ENCODE results near the gene PPP4R2. TPM values are rescaled to one million over a fixed set of nuclear protein-coding genes. Genes with fewer than 3 reads are reported as not detected.

Gene PPP4R2
- total and polyA plus RNA-seq, 12 donors = 14.2 to 90.1 (median 56.1) TPM

DNA sequence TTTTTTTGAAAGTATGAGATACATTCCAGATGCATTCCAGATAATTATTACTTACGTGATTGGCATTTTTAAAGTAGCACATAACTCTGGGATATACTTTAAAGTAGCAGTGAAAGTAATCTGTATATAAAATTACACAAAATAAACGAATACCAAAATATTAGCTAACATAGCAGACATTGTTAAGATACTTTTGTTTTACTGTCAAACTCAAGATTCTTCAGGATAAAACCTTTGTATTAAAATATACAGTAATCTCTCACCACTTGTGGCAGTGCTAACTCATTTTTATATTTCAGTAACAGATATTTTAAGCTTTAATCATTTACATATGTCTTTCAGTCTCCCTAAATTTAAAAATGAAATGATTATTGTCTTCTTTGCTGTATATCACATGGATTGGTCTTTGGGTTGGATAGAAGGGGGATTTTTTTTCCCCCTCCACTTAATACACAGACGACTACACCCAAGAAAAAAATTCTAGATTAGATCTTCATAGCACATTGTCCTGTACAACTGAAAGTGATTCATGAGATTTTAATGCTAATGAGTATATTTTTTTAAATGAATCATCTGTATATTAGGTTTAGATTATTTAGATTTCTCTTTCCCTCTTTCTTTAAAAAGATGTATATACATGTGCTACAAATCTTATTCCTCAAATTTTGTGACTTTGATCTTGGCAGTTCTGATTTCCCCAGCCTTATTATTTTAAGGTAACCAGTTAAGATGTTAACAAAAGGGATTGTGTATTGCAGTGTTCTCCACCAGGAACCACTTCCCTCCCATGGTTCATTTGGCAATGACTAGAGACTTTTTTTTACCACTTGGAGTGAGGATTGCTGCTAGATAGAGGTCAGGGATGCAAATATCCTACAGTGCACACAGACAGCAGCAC lies 40.3 kb downstream of the PPP4R2 start:
- peaks cover 10 to 46% of the 10 kb centered on the region in 2 donors for H3K4me1 ChIP-seq (replicated peaks in 1 of 2)
- TF ChIP-seq, protein P1, sequence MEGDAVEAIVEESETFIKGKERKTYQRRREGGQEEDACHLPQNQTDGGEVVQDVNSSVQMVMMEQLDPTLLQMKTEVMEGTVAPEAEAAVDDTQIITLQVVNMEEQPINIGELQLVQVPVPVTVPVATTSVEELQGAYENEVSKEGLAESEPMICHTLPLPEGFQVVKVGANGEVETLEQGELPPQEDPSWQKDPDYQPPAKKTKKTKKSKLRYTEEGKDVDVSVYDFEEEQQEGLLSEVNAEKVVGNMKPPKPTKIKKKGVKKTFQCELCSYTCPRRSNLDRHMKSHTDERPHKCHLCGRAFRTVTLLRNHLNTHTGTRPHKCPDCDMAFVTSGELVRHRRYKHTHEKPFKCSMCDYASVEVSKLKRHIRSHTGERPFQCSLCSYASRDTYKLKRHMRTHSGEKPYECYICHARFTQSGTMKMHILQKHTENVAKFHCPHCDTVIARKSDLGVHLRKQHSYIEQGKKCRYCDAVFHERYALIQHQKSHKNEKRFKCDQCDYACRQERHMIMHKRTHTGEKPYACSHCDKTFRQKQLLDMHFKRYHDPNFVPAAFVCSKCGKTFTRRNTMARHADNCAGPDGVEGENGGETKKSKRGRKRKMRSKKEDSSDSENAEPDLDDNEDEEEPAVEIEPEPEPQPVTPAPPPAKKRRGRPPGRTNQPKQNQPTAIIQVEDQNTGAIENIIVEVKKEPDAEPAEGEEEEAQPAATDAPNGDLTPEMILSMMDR (IDR thresholded peaks at IDR 0.05) = no peak
- TF ChIP-seq POLR2A (IDR thresholded peaks at IDR 0.05) = no peak
- no peaks in the 10 kb centered on the region for H3K9me3 ChIP-seq (replicated peaks in 1 of 3)
- intact Hi-C loops (cut with DNase I) = no loop called here
- 59 to 66% (median 63%) methylated on average over 3 of the region's 3 CpGs for WGBS, 4 donors
- H3K36me3 ChIP-seq (replicated peaks in 1 of 2) = no peaks in the 10 kb centered on the region
- no peak overlapping the region for H3K4me3 ChIP-seq
- DNase-seq = no peak
- H3K27me3 ChIP-seq = no peaks in the 10 kb centered on the region
- H3K27ac ChIP-seq = no peak overlapping the region

DNA sequence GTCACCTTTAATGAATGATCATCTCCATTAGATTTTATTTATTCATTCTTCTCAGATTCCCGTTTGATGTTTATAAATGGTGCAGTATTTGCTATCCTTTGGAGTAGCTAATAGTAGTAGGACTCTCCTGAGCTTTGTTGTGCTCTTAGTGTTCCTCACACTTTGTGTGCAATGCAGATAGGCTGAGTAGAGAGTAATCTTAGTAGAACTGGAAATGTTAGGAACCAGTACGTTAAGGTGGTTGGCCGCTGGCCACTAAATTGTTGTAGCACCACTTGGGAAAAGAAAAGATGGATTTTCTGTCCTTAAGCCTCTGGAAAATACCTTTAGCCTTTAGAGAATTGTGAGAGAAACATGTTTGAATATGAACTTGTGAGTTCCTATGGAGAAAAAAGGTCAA lies 44.9 kb downstream of the PPP4R2 start:
- Histone ChIP-seq H3K27ac (peak overlapping the region in 2 of 5 donors; percentile 19 to 42), H3K9me3 (replicated peaks in 1 of 3) (no peaks in the 10 kb centered on the region), H3K4me3 (no peak overlapping the region), H3K36me3 (replicated peaks in 1 of 2) (no peaks in the 10 kb centered on the region), H3K4me1 (replicated peaks in 1 of 2) (peaks cover 11 to 73% of the 10 kb centered on the region in 2 donors), H3K27me3 (no peaks in the 10 kb centered on the region)
- TF ChIP-seq POLR2A (IDR thresholded peaks at IDR 0.05) = no peak
- TF ChIP-seq, protein P1 (IDR thresholded peaks at IDR 0.05) = no peak
- WGBS, 4 donors = 38 to 45% (median 40%) methylated on average over 3 of the region's 3 CpGs
- intact Hi-C loops (cut with DNase I) = no loop called here
- DNase-seq = no peak

DNA sequence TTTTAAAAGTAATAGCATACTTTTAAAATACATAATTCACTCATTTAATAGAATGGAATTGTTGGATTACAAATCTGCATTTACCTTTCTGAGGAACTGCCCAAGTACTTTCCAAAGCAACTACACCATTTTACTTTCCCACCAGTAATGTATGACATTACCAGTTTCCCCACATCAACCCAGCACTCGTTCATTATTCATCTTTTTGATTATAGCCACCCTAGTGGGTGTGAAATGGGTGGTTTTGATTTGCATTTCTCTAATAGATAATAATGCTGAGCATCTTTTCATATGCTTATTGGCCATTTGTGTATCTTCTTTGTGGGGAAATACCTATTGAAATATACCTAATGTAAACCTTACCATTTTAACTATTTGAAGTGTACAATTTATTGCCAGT lies 46.8 kb downstream of the PPP4R2 start:
- WGBS, 4 donors = 78 to 86% (median 79%) methylated on average over 1 of the region's 1 CpG
- peaks cover 0 to 6% of the 10 kb centered on the region in 2 donors for H3K36me3 ChIP-seq (replicated peaks in 1 of 2)
- H3K4me1 ChIP-seq (replicated peaks in 1 of 2) = peaks cover 5 to 55% of the 10 kb centered on the region in 2 donors
- no peaks in the 10 kb centered on the region for H3K9me3 ChIP-seq (replicated peaks in 1 of 3)
- H3K4me3 ChIP-seq = no peak overlapping the region
- TF ChIP-seq, protein P1 (IDR thresholded peaks at IDR 0.05) = no peak
- TF ChIP-seq POLR2A (IDR thresholded peaks at IDR 0.05) = no peak
- no peaks in the 10 kb centered on the region for H3K27me3 ChIP-seq
- no peak for DNase-seq
- H3K27ac ChIP-seq = peak overlapping the region in 1 of 5 donors; percentile 1
- intact Hi-C loops (cut with DNase I) = no loop called here

DNA sequence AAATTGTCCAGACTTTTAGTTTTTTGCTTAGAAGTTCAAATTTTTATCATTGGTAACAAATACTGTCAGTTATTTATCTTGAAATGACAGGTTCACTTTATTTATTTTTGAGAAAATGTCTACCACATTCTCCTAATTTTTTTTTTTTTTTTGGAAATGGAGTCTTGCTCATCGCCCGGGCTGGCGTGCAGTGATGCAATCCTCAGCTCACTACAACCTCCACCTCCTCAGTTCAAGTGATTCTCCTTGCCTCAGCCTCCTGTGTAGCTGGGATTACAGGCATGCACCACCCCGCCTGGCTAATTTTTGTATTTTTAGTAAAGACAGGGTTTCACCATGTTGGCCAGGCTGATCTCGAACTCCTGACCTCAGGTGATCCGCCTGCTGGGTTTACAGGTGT lies 48.8 kb downstream of the PPP4R2 start:
- 69 to 77% (median 73%) methylated on average over 6 of the region's 6 CpGs for whole genome bisulfite sequencing, 4 donors
- H3K4me3 ChIP-seq = no peak overlapping the region
- H3K9me3 ChIP-seq (replicated peaks in 1 of 3) = no peaks in the 10 kb centered on the region
- H3K36me3 ChIP-seq (replicated peaks in 1 of 2) = peaks cover 0 to 6% of the 10 kb centered on the region in 2 donors
- intact Hi-C loops (cut with DNase I) = no loop called here
- peaks cover 5 to 47% of the 10 kb centered on the region in 2 donors for H3K4me1 ChIP-seq (replicated peaks in 1 of 2)
- H3K27ac ChIP-seq = no peak overlapping the region
- no peaks in the 10 kb centered on the region for H3K27me3 ChIP-seq
- TF ChIP-seq POLR2A (IDR thresholded peaks at IDR 0.05) = no peak
- TF ChIP-seq, protein P1 (IDR thresholded peaks at IDR 0.05) = no peak
- peak in 4 of 7 donors; percentile 37 to 52 (median 48) for DNase-seq

Data from adrenal gland (tissue), 12 donors.